HCT116 (cell line): ENCODE measurements around the gene MYLIP. TPM values are rescaled to one million over a fixed set of nuclear protein-coding genes. Genes with fewer than 3 reads are reported as not detected.

Experiments
- ATAC-seq: fragments of 200-7000 bp; cut with Tn5 transposase; 2 replicates; pipeline ENCODE4 v1.9.1; 2020; ENCODE audit warnings: mild to moderate bottlenecking, moderate library complexity
- BruUV-seq: library from RNA; stranded (reverse); fragments of 400-500 nt; replicated peaks from 2 replicates; lab custom pipeline; 2021; lab: Mats Ljungman, UMichigan
- CTCF ChIA-PET: fragments of 300-600 bp; sonication (Branson Sonifier 250); formaldehyde crosslinking; loops from one replicate; lab custom pipeline; 2021; ENCODE audit warnings: antibody characterized with exemption; lab: Charles Lee
- POLR2A ChIA-PET: fragments of 300-600, 350-600 bp; sonication (Branson Sonifier 250); formaldehyde crosslinking; loops from one replicate; lab custom pipeline; 2021; ENCODE audit warnings: antibody characterized with exemption; lab: Charles Lee
- RAD21 ChIA-PET, 2 experiments: fragments of 300-600 bp; sonication (Branson Sonifier 250); formaldehyde crosslinking; loops; one replicate each; lab custom pipeline; 2023; ENCODE audit warnings: low total read pairs in 2 of 2; ENCODE audit not compliant: uncharacterized antibody in 2 of 2, unreplicated experiment in 2 of 2, low non-redundant PET in 1 of 2; lab: Charles Lee
- DNase-seq: peaks from one replicate; pipeline ENCODE4 v3.0.0-alpha.2; 2010; ENCODE audit warnings: low read depth, low spot score
- H2AFZ ChIP-seq: fragments of 200-600 bp; shearing (Covaris generic), sonication (generic); 2 replicates; pipeline ENCODE4 v1.6.1; 2017; ENCODE audit warnings: low read depth, mixed run types, mixed read lengths, antibody characterized with exemption, low read length; ENCODE audit not compliant: poor library complexity, severe bottlenecking
- H3K27ac ChIP-seq: 2 replicates; pipeline ENCODE4 v1.5.1; 2012; ENCODE audit warnings: low read depth, low read length
- H3K27me3 ChIP-seq: fragments of 200-600 bp; sonication (generic); 2 replicates; pipeline ENCODE4 v1.6.1; 2016; ENCODE audit warnings: mixed run types, low read length, mixed read lengths; ENCODE audit not compliant: insufficient read depth
- H3K36me3 ChIP-seq, 2 experiments: fragments of 200-500 bp in 1 of 2; fragments of 200-600 bp in 1 of 2; sonication (Bioruptor generic) in 1 of 2; sonication (generic) in 1 of 2; 2 replicates each; pipeline versions ENCODE4 v1.5.1 to v1.6.1; 2014 to 2016; ENCODE audit warnings: low read length in 2 of 2, inconsistent platforms in 1 of 2, mixed read lengths in 1 of 2, mixed run types in 1 of 2; ENCODE audit not compliant: insufficient read depth in 2 of 2, control insufficient read depth in 1 of 2
- H3K4me1 ChIP-seq, 2 experiments: fragments of 200-600 bp in 1 of 2; sonication (generic) in 1 of 2; 2 replicates each; pipeline versions ENCODE4 v1.5.1 to v1.6.1; 2012 to 2017; ENCODE audit warnings: low read length in 2 of 2, inconsistent platforms in 1 of 2, mild to moderate bottlenecking in 1 of 2, mixed read lengths in 1 of 2, mixed run types in 1 of 2, moderate library complexity in 1 of 2; ENCODE audit not compliant: insufficient read depth in 2 of 2, control insufficient read depth in 1 of 2
- H3K4me2 ChIP-seq: fragments of 200-600 bp; sonication (generic); 2 replicates; pipeline ENCODE4 v1.6.1; 2017; ENCODE audit warnings: mixed run types, low read length, mixed read lengths
- H3K4me3 ChIP-seq, 2 experiments: fragments of 200-600 bp in 1 of 2; sonication (generic) in 1 of 2; replicated peaks in 1 of 2; 2 replicates each; pipeline ENCODE4 v1.5.1; 2011 to 2016; ENCODE audit warnings: low read length in 2 of 2, control low read depth in 1 of 2, low read depth in 1 of 2, mild to moderate bottlenecking in 1 of 2, mixed read lengths in 1 of 2, mixed run types in 1 of 2
- H3K79me2 ChIP-seq: fragments of 200-600 bp; sonication (generic); 2 replicates; pipeline ENCODE4 v1.6.1; 2017; ENCODE audit warnings: mild to moderate bottlenecking, mixed run types, low read length, moderate library complexity, mixed read lengths; ENCODE audit not compliant: insufficient read depth
- H3K9ac ChIP-seq: fragments of 200-600 bp; sonication (generic); 2 replicates; pipeline ENCODE4 v1.6.1; 2016; ENCODE audit warnings: low read length, mixed read lengths
- H3K9me2 ChIP-seq: fragments of 200-600 bp; sonication (generic), shearing (Covaris generic); 2 replicates; pipeline ENCODE4 v1.6.1; 2017; ENCODE audit warnings: mixed run types, mild to moderate bottlenecking, moderate library complexity; ENCODE audit not compliant: insufficient read depth
- H3K9me3 ChIP-seq, 2 experiments: fragments of 200-500 bp in 1 of 2; fragments of 200-600 bp in 1 of 2; sonication (Bioruptor generic) in 1 of 2; sonication (generic) in 1 of 2; 2 replicates each; pipeline ENCODE4 v1.6.1; 2014 to 2017; ENCODE audit warnings: low read length in 2 of 2, mixed read lengths in 2 of 2, inconsistent platforms in 1 of 2, low read depth in 1 of 2, mild to moderate bottlenecking in 1 of 2, mixed run types in 1 of 2, moderate library complexity in 1 of 2; ENCODE audit not compliant: control insufficient read depth in 1 of 2, insufficient read depth in 1 of 2
- H4K20me1 ChIP-seq: fragments of 200-600 bp; sonication (generic), shearing (Covaris generic); 2 replicates; pipeline ENCODE4 v1.6.1; 2017; ENCODE audit warnings: mixed run types, mild to moderate bottlenecking, moderate library complexity; ENCODE audit not compliant: insufficient read depth
- CBX3 ChIP-seq: IDR thresholded peaks from 2 replicates; pipeline ENCODE4 v1.6.1; 2012; ENCODE audit warnings: low read depth
- CEBPB ChIP-seq: IDR thresholded peaks from 2 replicates; pipeline ENCODE4 v1.6.1; 2012; ENCODE audit warnings: low read depth
- ELF1 ChIP-seq: IDR thresholded peaks from 2 replicates; pipeline ENCODE4 v1.6.1; 2012; ENCODE audit warnings: low read depth, borderline replicate concordance
- EZH2phosphoT487 ChIP-seq: fragments of 200-600 bp; IDR thresholded peaks from 2 replicates; pipeline ENCODE4 v1.6.1; 2018; ENCODE audit warnings: antibody characterized with exemption, borderline replicate concordance
- POLR2A ChIP-seq: IDR thresholded peaks from 2 replicates; pipeline ENCODE4 v1.7.0; 2011; ENCODE audit warnings: borderline replicate concordance; ENCODE audit not compliant: insufficient read depth, insufficient read length; ENCODE audit errors: extremely low read depth
- POLR2AphosphoS5 ChIP-seq: IDR thresholded peaks from 2 replicates; pipeline ENCODE4 v1.6.1; 2011; ENCODE audit warnings: mild to moderate bottlenecking, low read depth, low read length, moderate library complexity
- SP1 ChIP-seq: IDR thresholded peaks from 2 replicates; pipeline ENCODE4 v1.6.1; 2012; ENCODE audit warnings: low read depth
- TCF7L2 ChIP-seq: IDR thresholded peaks from 2 replicates; pipeline ENCODE4 v1.7.0; 2011; ENCODE audit warnings: borderline replicate concordance, inconsistent platforms; ENCODE audit not compliant: insufficient read depth, insufficient read length; ENCODE audit errors: extremely low read depth
- ZNF274 ChIP-seq: fragments of 200-500 bp; sonication (Bioruptor generic); IDR thresholded peaks from 2 replicates; pipeline ENCODE4 v1.6.1; 2014; ENCODE audit warnings: mild to moderate bottlenecking, low read depth, low read length, inconsistent platforms
- intact Hi-C: fragments of 100-400 bp; cut with micrococcal nuclease; formaldehyde crosslinking; loops from 2 replicates; pipeline ENCODE4 v1.10.0; 2022
- total RNA-seq: library from RNA; stranded (reverse); gene quantifications from one replicate; pipeline ENCODE4 v1.2.1, GENCODE V29; 2021; ENCODE audit not compliant: unreplicated experiment
- TF ChIP-seq, protein P1 (sequence below): IDR thresholded peaks from 2 replicates; pipeline ENCODE4 v1.6.1; 2012
- TF ChIP-seq, protein P2 (sequence below): IDR thresholded peaks from 2 replicates; pipeline ENCODE4 v1.6.1; 2012; ENCODE audit warnings: low read depth
- TF ChIP-seq, protein P3 (sequence below): IDR thresholded peaks from 2 replicates; pipeline ENCODE4 v1.6.1; 2011; ENCODE audit warnings: mild to moderate bottlenecking, low read length, moderate library complexity; ENCODE audit not compliant: insufficient replicate concordance; ENCODE audit errors: extremely low read depth

Gene MYLIP
- total RNA-seq, 1 experiment from 2014 or later: 10.6 TPM

DNA sequence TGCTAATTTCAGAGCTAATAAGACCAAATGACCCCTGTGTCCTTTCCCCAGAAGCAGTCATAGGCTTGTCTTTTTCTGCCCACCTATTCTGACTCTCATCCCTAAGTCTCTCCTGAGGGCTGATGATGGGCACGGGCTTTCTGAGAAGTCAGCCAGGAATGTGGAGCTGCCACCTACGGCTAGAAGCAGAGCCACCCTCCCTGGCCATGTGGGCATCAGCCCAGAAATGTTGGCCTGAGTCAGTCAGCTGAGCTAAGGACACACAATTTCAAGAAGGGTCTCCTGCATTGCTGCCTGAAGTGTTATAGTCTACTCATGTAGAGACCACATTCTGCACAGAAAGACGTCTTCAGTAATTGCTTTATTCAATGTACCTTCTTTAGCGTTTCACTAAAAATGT, 17.1 kb downstream of the MYLIP start:
- DNase-seq: no peak
- H3K36me3 ChIP-seq: peaks cover 22 to 47% of the 10 kb centered on the region in 2 experiments
- H3K4me3 ChIP-seq: no peak overlapping the region
- ATAC-seq: no peak
- H3K27me3 ChIP-seq: no peaks in the 10 kb centered on the region
- BruUV-seq: no TSS peak
- no peak overlapping the region for H3K9ac ChIP-seq
- no peaks in the 10 kb centered on the region for H3K9me2 ChIP-seq
- ChIA-PET POLR2A (no interaction called here), CTCF (no interaction called here), RAD21 (no interaction called here)
- intact Hi-C loops: no loop called here
- no peak overlapping the region for H3K4me2 ChIP-seq
- no peaks in the 10 kb centered on the region for H4K20me1 ChIP-seq
- TF ChIP-seq, protein P1, sequence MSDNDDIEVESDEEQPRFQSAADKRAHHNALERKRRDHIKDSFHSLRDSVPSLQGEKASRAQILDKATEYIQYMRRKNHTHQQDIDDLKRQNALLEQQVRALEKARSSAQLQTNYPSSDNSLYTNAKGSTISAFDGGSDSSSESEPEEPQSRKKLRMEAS: no peak
- TF ChIP-seq EZH2phosphoT487: no peak
- TF ChIP-seq POLR2A: no peak
- H3K27ac ChIP-seq: no peak overlapping the region
- no peaks in the 10 kb centered on the region for H3K4me1 ChIP-seq
- H2AFZ ChIP-seq: no peak overlapping the region
- H3K9me3 ChIP-seq: no peaks in the 10 kb centered on the region
- no peaks in the 10 kb centered on the region for H3K79me2 ChIP-seq

DNA sequence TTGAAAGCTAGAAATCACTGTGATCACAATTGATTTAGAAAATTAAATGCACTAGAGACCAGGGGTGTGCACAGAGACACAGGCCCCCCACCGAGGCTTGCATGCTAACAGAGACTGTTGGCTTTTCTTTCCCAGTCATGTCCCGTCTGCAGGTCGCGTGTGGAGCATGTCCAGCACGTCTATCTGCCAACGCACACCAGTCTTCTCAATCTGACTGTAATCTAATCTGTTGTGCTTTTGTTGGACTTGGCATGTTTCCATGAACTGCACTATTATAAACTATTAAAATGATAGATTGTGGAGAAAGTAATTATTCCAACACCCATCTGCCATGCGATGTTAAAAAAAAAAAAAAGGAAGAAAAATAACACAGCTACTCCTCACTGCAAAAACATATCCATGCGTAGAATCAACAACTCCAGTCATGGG, 17.7 kb downstream of the MYLIP start:
- Histone ChIP-seq H3K4me1 (no peaks in the 10 kb centered on the region), H3K4me2 (no peak overlapping the region), H3K36me3 (peaks cover 22 to 47% of the 10 kb centered on the region in 2 experiments), H3K4me3 (no peak overlapping the region), H3K9ac (no peak overlapping the region), H3K79me2 (no peaks in the 10 kb centered on the region), H3K9me3 (no peaks in the 10 kb centered on the region), H2AFZ (no peak overlapping the region), H3K27me3 (no peaks in the 10 kb centered on the region), H3K9me2 (no peaks in the 10 kb centered on the region), H4K20me1 (no peaks in the 10 kb centered on the region), H3K27ac (no peak overlapping the region)
- ChIA-PET RAD21 (no interaction called here), POLR2A (no interaction called here), CTCF (interaction anchor here (1.5 kb wide), 1 partner anchor 455 kb away, joined by 4 read pairs; no protein-coding TSS in a partner anchor)
- TF ChIP-seq, protein P2, sequence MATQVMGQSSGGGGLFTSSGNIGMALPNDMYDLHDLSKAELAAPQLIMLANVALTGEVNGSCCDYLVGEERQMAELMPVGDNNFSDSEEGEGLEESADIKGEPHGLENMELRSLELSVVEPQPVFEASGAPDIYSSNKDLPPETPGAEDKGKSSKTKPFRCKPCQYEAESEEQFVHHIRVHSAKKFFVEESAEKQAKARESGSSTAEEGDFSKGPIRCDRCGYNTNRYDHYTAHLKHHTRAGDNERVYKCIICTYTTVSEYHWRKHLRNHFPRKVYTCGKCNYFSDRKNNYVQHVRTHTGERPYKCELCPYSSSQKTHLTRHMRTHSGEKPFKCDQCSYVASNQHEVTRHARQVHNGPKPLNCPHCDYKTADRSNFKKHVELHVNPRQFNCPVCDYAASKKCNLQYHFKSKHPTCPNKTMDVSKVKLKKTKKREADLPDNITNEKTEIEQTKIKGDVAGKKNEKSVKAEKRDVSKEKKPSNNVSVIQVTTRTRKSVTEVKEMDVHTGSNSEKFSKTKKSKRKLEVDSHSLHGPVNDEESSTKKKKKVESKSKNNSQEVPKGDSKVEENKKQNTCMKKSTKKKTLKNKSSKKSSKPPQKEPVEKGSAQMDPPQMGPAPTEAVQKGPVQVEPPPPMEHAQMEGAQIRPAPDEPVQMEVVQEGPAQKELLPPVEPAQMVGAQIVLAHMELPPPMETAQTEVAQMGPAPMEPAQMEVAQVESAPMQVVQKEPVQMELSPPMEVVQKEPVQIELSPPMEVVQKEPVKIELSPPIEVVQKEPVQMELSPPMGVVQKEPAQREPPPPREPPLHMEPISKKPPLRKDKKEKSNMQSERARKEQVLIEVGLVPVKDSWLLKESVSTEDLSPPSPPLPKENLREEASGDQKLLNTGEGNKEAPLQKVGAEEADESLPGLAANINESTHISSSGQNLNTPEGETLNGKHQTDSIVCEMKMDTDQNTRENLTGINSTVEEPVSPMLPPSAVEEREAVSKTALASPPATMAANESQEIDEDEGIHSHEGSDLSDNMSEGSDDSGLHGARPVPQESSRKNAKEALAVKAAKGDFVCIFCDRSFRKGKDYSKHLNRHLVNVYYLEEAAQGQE: no peak
- TF ChIP-seq, protein P3, sequence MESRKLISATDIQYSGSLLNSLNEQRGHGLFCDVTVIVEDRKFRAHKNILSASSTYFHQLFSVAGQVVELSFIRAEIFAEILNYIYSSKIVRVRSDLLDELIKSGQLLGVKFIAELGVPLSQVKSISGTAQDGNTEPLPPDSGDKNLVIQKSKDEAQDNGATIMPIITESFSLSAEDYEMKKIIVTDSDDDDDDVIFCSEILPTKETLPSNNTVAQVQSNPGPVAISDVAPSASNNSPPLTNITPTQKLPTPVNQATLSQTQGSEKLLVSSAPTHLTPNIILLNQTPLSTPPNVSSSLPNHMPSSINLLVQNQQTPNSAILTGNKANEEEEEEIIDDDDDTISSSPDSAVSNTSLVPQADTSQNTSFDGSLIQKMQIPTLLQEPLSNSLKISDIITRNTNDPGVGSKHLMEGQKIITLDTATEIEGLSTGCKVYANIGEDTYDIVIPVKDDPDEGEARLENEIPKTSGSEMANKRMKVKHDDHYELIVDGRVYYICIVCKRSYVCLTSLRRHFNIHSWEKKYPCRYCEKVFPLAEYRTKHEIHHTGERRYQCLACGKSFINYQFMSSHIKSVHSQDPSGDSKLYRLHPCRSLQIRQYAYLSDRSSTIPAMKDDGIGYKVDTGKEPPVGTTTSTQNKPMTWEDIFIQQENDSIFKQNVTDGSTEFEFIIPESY: no peak
- TF ChIP-seq SP1 (no peak), POLR2AphosphoS5 (no peak), CEBPB (no peak), TCF7L2 (no peak), ELF1 (no peak), CBX3 (no peak), ZNF274 (no peak)
- TF ChIP-seq, protein P1: no peak
- no TSS peak for BruUV-seq
- ATAC-seq (no peak), DNase-seq (no peak)
- intact Hi-C loops: no loop called here
